Mesenchymal stem cell (in vitro differentiated cells and primary cell): ENCODE data around the gene CDH16.

Experiments
- DNase-seq: peaks from one replicate; pipeline ENCODE4 v3.0.0-alpha.2; 2013
- H2AFZ ChIP-seq: one replicate; pipeline ENCODE4 v1.6.1; 2013; ENCODE audit warnings: low read depth, mild to moderate bottlenecking, control low read depth, inconsistent platforms, low read length, moderate library complexity
- H2AK5ac ChIP-seq: 2 replicates; pipeline ENCODE4 v1.6.1; 2013; ENCODE audit warnings: low read length, moderate library complexity, mild to moderate bottlenecking, inconsistent platforms; ENCODE audit not compliant: severe bottlenecking
- H2BK120ac ChIP-seq: one replicate; pipeline ENCODE4 v1.6.1; 2013; ENCODE audit warnings: low read depth, mild to moderate bottlenecking, inconsistent platforms, low read length, moderate library complexity
- H2BK12ac ChIP-seq, 2 experiments: one replicate each; pipeline ENCODE4 v1.6.1; 2013; ENCODE audit warnings: inconsistent platforms in 2 of 2, low read length in 2 of 2, mild to moderate bottlenecking in 2 of 2, moderate library complexity in 2 of 2, control low read depth in 1 of 2
- H2BK15ac ChIP-seq: one replicate; pipeline ENCODE4 v1.6.1; 2013; ENCODE audit warnings: mild to moderate bottlenecking, low read depth, inconsistent platforms; ENCODE audit not compliant: poor library complexity, severe bottlenecking
- H2BK5ac ChIP-seq: 2 replicates; pipeline ENCODE4 v1.6.1; 2013; ENCODE audit warnings: low read depth, mild to moderate bottlenecking, low read length, control low read depth, inconsistent platforms; ENCODE audit not compliant: poor library complexity, severe bottlenecking
- H3K14ac ChIP-seq, 2 experiments: one replicate each; pipeline ENCODE4 v1.6.1; 2013; ENCODE audit warnings: inconsistent platforms in 2 of 2, low read length in 2 of 2, control low read depth in 1 of 2, mild to moderate bottlenecking in 1 of 2, moderate library complexity in 1 of 2
- H3K18ac ChIP-seq, 2 experiments: one replicate each; pipeline ENCODE4 v1.6.1; 2013; ENCODE audit warnings: inconsistent platforms in 2 of 2, low read length in 2 of 2, control low read depth in 1 of 2, low read depth in 1 of 2, mild to moderate bottlenecking in 1 of 2
- H3K23ac ChIP-seq, 2 experiments: one replicate each; pipeline ENCODE4 v1.6.1; 2013; ENCODE audit warnings: inconsistent platforms in 2 of 2, low read length in 2 of 2, mild to moderate bottlenecking in 2 of 2, moderate library complexity in 2 of 2, control low read depth in 1 of 2
- H3K27ac ChIP-seq: 2 replicates; pipeline ENCODE4 v1.5.1; 2013; ENCODE audit warnings: mild to moderate bottlenecking, moderate library complexity, low read length, control low read depth, inconsistent platforms; ENCODE audit not compliant: poor library complexity, severe bottlenecking
- H3K27me3 ChIP-seq, 2 experiments: 2 replicates each; pipeline versions ENCODE4 v1.6.1 to v1.7.0; 2013; ENCODE audit warnings: low read length in 2 of 2, mild to moderate bottlenecking in 2 of 2, moderate library complexity in 2 of 2, control low read depth in 1 of 2, inconsistent platforms in 1 of 2; ENCODE audit not compliant: control insufficient read depth in 1 of 2, insufficient read depth in 1 of 2
- H3K36me3 ChIP-seq, 2 experiments: 2 replicates each; pipeline versions ENCODE4 v1.6.1 to v1.7.0; 2013; ENCODE audit warnings: low read length in 2 of 2, control low read depth in 1 of 2, inconsistent platforms in 1 of 2, low read depth in 1 of 2, mild to moderate bottlenecking in 1 of 2; ENCODE audit not compliant: insufficient read depth in 2 of 2, control insufficient read depth in 1 of 2
- H3K4ac ChIP-seq, 2 experiments: one replicate each; pipeline ENCODE4 v1.6.1; 2013; ENCODE audit warnings: inconsistent platforms in 2 of 2, low read length in 2 of 2, mild to moderate bottlenecking in 2 of 2, moderate library complexity in 2 of 2, control low read depth in 1 of 2, low read depth in 1 of 2
- H3K4me1 ChIP-seq: 2 replicates; pipeline ENCODE4 v1.6.1; 2013; ENCODE audit warnings: low read depth, low read length, control low read depth; ENCODE audit not compliant: control insufficient read depth, insufficient read depth
- H3K4me2 ChIP-seq: 2 replicates; pipeline ENCODE4 v1.6.1; 2013; ENCODE audit warnings: low read length, mild to moderate bottlenecking, inconsistent platforms; ENCODE audit not compliant: poor library complexity, severe bottlenecking
- H3K4me3 ChIP-seq, 2 experiments: 2 replicates each; pipeline versions ENCODE4 v1.5.1 to v1.7.0; 2013; ENCODE audit warnings: low read length in 2 of 2, mild to moderate bottlenecking in 2 of 2, control low read depth in 1 of 2, low read depth in 1 of 2; ENCODE audit not compliant: insufficient read depth in 1 of 2
- H3K79me1 ChIP-seq: replicated peaks from 2 replicates; pipeline ENCODE4 v1.6.1; 2013; ENCODE audit warnings: mild to moderate bottlenecking, control low read depth, low read length, inconsistent platforms; ENCODE audit not compliant: poor library complexity, severe bottlenecking
- H3K9ac ChIP-seq: 2 replicates; pipeline ENCODE4 v1.7.0; 2013; ENCODE audit warnings: mild to moderate bottlenecking, low read length, moderate library complexity
- H3K9me3 ChIP-seq: 2 replicates; pipeline ENCODE4 v1.7.0; 2013; ENCODE audit warnings: mild to moderate bottlenecking, low read length; ENCODE audit not compliant: control insufficient read depth
- H4K8ac ChIP-seq: one replicate; pipeline ENCODE4 v1.6.1; 2013; ENCODE audit warnings: inconsistent platforms, mild to moderate bottlenecking, low read length, moderate library complexity
- H4K91ac ChIP-seq: one replicate; pipeline ENCODE4 v1.6.1; 2013; ENCODE audit warnings: mild to moderate bottlenecking, low read length, inconsistent platforms
- WGBS: methylation state at CpG from one replicate; pipeline ENCODE4 v1.1.7; 2013; ENCODE audit warnings: mixed read lengths; 5-methylcytosine and 5-hydroxymethylcytosine counted together

Gene CDH16

DNA sequence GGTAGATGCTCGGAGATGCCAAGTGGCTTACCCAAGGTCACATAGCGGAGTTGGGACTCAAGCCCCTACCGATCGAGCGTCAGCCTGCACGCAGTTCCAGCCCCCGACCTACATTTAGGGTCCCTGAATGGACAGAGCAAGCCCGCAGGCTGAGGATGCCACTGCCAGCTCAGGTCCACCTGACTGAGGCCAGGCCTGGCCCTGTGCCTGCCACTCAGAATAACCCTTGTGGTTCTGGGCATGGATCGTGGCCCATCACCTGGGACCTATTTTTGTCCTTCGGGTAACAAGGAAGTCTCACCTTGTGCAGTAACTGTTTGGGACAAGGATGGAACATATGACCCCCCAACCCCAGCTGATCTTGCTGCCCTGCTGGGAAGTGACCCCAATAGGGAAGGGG is 17.1 kb downstream of the CDH16 start:
- over 99% methylated on average over 10 of the region's 10 CpGs for WGBS
- Histone ChIP-seq H4K91ac (peak overlapping the region; percentile 93), H3K9ac (no peak overlapping the region), H3K27me3 (peaks cover 0 to 7% of the 10 kb centered on the region in 2 experiments), H2AK5ac (no peak overlapping the region), H3K4me2 (no peak overlapping the region), H3K23ac (no peak overlapping the region), H3K36me3 (no peaks in the 10 kb centered on the region), H2BK15ac (peak overlapping the region; percentile 54), H3K18ac (peak overlapping the region; percentile 46 to 93), H3K14ac (peak overlapping the region in 1 of 2 experiments; percentile 58), H4K8ac (no peak overlapping the region), H3K9me3 (no peaks in the 10 kb centered on the region), H3K4me3 (no peak overlapping the region), H2BK12ac (peak overlapping the region; percentile 98 to 99), H3K27ac (no peak overlapping the region), H2BK120ac (peak overlapping the region; percentile 78), H2AFZ (no peak overlapping the region), H3K4ac (peak overlapping the region in 1 of 2 experiments; percentile 29), H3K79me1 (no peaks in the 10 kb centered on the region), H3K4me1 (peaks cover 38% of the 10 kb centered on the region), H2BK5ac (no peak overlapping the region)
- no peak for DNase-seq

DNA sequence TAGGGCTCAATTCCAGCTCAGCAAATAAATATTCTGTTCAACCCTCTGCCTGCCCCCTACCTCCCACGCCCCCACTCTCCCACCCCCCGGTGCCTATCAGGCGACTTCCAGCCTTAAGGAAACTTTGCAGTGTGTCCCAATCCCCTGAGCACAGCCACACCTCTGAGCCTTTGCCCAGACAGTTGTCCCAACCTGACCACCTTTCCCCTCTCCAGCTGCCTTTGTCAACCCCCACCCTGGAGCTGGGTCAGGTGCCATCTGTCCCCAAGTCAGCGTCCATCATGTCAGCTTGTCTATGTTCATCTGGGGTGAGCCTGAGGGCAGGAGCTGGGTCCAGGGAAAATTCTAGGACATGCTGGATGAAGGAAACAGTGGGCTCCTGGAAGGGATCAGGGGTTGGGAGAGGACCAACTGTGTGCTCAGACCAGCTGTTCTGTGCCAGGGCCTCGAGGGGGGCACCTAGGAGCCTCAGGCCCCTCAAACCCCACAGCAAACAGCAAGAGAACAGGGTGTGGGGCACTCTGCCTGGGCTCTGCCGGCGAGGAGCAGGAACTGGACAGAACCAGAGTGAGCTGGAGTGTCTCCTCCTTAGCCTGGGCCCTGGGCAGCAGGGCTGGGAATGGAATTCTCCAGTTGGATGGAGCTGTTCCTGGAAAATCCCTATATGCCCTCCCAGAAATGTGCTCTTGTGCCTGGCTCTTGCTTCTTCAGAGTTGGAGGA is 17.8 kb downstream of the CDH16 start:
- Histone ChIP-seq H3K18ac (peak overlapping the region; percentile 93 to 95), H3K79me1 (no peaks in the 10 kb centered on the region), H3K36me3 (no peaks in the 10 kb centered on the region), H3K14ac (peak overlapping the region in 1 of 2 experiments; percentile 56), H4K91ac (peak overlapping the region; percentile 99), H2BK120ac (peak overlapping the region; percentile 86), H3K4ac (peak overlapping the region; percentile 62 to 77), H3K4me1 (peaks cover 38% of the 10 kb centered on the region), H2AK5ac (peak overlapping the region; percentile 91), H3K27me3 (peaks cover 0 to 3% of the 10 kb centered on the region in 2 experiments), H3K9me3 (no peaks in the 10 kb centered on the region), H2BK15ac (peak overlapping the region; percentile 60), H2BK12ac (peak overlapping the region; percentile 98 to 100), H2BK5ac (no peak overlapping the region), H2AFZ (no peak overlapping the region), H3K9ac (peak overlapping the region; percentile 52), H3K27ac (no peak overlapping the region), H3K4me2 (no peak overlapping the region), H4K8ac (peak overlapping the region; percentile 99), H3K4me3 (no peak overlapping the region), H3K23ac (no peak overlapping the region)
- no peak for DNase-seq
- WGBS = 80% methylated on average over 7 of the region's 7 CpGs

DNA sequence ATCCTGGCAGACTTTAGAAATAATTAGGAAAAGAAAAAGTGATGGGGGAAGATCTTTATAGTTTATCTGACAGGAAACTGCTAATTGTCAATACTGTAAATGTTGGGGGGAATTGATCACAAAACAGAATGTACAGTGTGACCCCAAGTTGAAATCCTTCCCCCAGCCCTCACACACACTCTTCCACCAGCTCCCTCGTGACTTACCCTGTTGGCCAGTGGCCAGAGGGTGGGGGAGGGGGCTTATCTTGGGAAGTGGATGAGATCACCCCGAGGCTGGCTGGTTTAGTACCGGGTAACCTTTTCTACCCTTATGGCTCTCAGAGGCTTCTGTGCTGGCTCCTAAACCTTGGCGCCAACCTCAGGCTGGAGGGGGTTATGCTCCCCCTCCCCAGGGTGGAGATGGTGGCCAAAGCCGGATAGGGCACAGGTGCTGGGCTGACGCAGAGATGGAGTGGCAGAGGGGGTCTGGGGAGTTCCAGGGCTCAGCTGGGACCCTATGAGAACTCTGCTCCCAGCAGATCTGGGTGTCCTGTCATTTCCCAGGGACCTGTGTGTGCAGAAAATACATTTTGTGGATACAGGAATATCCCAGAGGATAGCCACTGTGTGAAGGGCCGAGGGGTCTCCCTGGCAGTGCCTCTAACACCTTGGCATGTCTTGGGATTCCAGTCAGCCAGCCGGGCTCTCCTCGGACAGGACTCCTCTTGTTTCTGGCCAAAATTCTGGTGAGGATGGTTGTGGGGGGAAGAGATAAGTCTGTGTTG is 18.6 kb downstream of the CDH16 start:
- peak overlapping the region; percentile 99 for H4K8ac ChIP-seq
- H3K27ac ChIP-seq = no peak overlapping the region
- H3K4ac ChIP-seq = peak overlapping the region; percentile 88 to 91
- peak overlapping the region; percentile 99 for H4K91ac ChIP-seq
- H2BK12ac ChIP-seq = peak overlapping the region; percentile 69 to 100
- no peaks in the 10 kb centered on the region for H3K36me3 ChIP-seq
- H3K9me3 ChIP-seq = no peaks in the 10 kb centered on the region
- peak overlapping the region; percentile 31 for H3K4me2 ChIP-seq
- no peak overlapping the region for H2AFZ ChIP-seq
- peak overlapping the region in 1 of 2 experiments; percentile 5 for H3K14ac ChIP-seq
- no peak overlapping the region for H3K4me3 ChIP-seq
- H2BK120ac ChIP-seq = peak overlapping the region; percentile 86
- no peaks in the 10 kb centered on the region for H3K79me1 ChIP-seq
- peak overlapping the region; percentile 88 to 95 for H3K18ac ChIP-seq
- H3K4me1 ChIP-seq = peaks cover 35% of the 10 kb centered on the region
- H3K9ac ChIP-seq = peak overlapping the region; percentile 44
- peak overlapping the region; percentile 32 for H2BK5ac ChIP-seq
- DNase-seq = peak; percentile 92
- 46% methylated on average over 8 of the region's 9 CpGs for WGBS
- no peak overlapping the region for H3K23ac ChIP-seq
- H3K27me3 ChIP-seq = peaks cover 0 to 3% of the 10 kb centered on the region in 2 experiments
- peak overlapping the region; percentile 90 for H2BK15ac ChIP-seq
- peak overlapping the region; percentile 91 for H2AK5ac ChIP-seq
